ENCODE results near the gene MDH2.
"Not testable (repeated sequence)": the region's sequence is repeated elsewhere in the genome, so short reads cannot be mapped to it uniquely, and the experiment has no call there.

The MDH2 gene

GRCh38 chr7:76073335-76073990 is 25.6 kb downstream of the MDH2 start:
- no peak for DNase-seq

- no peak for DNase-seq
Measured at GRCh38 chr7:76074306-76074971, 26.5 kb downstream of the MDH2 start.

GRCh38 chr7:76074972-76075370 is 27.1 kb downstream of the MDH2 start:
- DNase-seq, result no peak

- no peak for DNase-seq
Measured at GRCh38 chr7:76076995-76077394, 29.1 kb downstream of the MDH2 start.

GRCh38 chr7:76077435-76077834 is 29.5 kb downstream of the MDH2 start:
- no peak for DNase-seq

- DNase-seq, result no peak
Measured at GRCh38 chr7:76080204-76080603, 32.3 kb downstream of the MDH2 start.

GRCh38 chr7:76084115-76084514 is 36.2 kb downstream of the MDH2 start:
- DNase-seq, result not testable (repeated sequence)

GRCh38 chr7:76086070-76086469 is 38.2 kb downstream of the MDH2 start:
- DNase-seq, result no peak

- DNase-seq, result not testable (repeated sequence)
Measured at GRCh38 chr7:76087362-76087791, 39.5 kb downstream of the MDH2 start.

GRCh38 chr7:76089865-76090475 is 42.1 kb downstream of the MDH2 start:
- DNase-seq, result no peak

- no peak for DNase-seq
Measured at GRCh38 chr7:76091506-76091905, 43.6 kb downstream of the MDH2 start.

- not testable (repeated sequence) for DNase-seq
Measured at GRCh38 chr7:76093531-76093930, 45.6 kb downstream of the MDH2 start.

GRCh38 chr7:76094326-76094725 is 46.4 kb downstream of the MDH2 start:
- not testable (repeated sequence) for DNase-seq

GRCh38 chr7:76095908-76096307 is 48.0 kb downstream of the MDH2 start:
- no peak for DNase-seq

- not testable (repeated sequence) for DNase-seq
Measured at GRCh38 chr7:76101693-76102437, 54.0 kb downstream of the MDH2 start.

- DNase-seq, result not testable (repeated sequence)
Measured at GRCh38 chr7:76103788-76104187, 55.9 kb downstream of the MDH2 start.

GRCh38 chr7:76106130-76106529 is 58.2 kb downstream of the MDH2 start:
- not testable (repeated sequence) for DNase-seq

GRCh38 chr7:76106893-76107292 is 59.0 kb downstream of the MDH2 start:
- no peak for DNase-seq

GRCh38 chr7:76108540-76109233 is 60.8 kb downstream of the MDH2 start:
- no peak for DNase-seq

GRCh38 chr7:76113042-76113630 is 65.2 kb downstream of the MDH2 start:
- not testable (repeated sequence) for DNase-seq

GRCh38 chr7:76114742-76115141 is 66.8 kb downstream of the MDH2 start:
- not testable (repeated sequence) for DNase-seq
